NCI-H1105 treated with DMSO at 0.1 percent for 48 hours (cell line): ENCODE data around the gene MVP.
"Not testable (repeated sequence)": the region's sequence is repeated elsewhere in the genome, so short reads cannot be mapped to it uniquely, and the experiment has no call there.

ENCODE experiments used
- DNase-seq: peaks from one replicate; lab custom pipeline; 2025; lab: John Stamatoyannopoulos, UW

The MVP gene

DNA sequence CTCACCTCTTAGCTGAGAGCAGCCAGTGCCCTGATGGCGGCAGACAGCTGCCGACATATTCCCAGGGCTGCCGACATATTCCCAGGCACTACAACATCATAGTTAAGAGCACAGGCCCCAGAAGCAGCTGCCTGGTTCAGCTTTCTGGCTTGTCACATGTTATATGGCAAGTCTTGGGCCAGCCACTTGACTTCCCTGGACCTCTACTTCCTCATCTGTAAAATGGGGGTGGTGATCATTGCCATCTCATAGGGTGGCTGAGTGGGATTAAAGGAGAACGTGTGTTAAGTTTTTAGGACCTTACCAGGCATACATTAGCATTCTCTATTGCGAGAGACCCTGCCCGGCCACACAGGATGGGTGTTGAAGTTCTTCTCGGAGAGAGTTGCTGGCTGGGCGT lies 23.7 kb downstream of the MVP start:
- DNase-seq, result no peak

DNA sequence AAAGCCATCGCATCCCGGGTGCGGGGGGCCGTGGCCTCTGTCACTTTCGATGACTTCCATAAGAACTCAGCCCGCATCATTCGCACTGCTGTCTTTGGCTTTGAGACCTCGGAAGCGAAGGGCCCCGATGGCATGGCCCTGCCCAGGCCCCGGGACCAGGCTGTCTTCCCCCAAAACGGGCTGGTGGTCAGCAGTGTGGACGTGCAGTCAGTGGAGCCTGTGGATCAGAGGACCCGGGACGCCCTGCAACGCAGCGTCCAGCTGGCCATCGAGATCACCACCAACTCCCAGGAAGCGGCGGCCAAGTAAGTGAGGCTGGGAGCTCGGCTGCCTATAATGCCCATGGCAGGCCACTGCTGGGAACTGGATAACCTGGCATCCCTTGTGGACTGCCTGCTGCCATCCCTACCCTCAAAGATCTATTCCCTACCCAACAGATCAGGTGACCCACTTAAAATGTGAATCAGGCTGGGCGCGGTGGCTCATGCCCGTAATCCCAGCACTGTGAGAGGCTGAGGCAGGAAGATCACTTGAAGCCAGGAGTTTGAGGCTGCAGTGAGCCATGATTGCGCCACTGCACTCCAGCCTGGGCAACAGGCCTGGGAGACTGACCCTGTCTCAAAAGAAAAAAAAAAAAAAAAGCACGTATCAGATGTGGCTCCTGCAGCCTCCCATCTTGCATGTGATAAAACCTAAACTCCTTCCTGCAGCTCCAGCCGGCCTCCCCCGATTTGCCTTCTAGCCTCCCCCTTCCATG lies 24.5 kb downstream of the MVP start:
- no peak for DNase-seq

DNA sequence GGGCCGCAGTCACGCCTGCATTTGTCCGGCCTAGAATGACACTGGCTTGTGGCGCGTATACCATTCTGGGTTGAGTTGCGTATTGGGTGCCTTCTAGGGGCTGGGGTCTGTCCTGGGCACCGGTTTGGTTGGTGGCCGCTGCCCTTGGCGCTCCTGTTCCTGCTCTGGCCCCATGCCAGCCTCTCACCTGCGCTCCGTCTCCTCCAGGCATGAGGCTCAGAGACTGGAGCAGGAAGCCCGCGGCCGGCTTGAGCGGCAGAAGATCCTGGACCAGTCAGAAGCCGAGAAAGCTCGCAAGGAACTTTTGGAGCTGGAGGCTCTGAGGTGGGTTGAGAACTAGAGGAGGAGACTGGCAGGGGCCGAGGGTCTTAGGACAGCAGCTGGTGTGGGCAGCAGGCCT lies 25.4 kb downstream of the MVP start:
- DNase-seq, result no peak

DNA sequence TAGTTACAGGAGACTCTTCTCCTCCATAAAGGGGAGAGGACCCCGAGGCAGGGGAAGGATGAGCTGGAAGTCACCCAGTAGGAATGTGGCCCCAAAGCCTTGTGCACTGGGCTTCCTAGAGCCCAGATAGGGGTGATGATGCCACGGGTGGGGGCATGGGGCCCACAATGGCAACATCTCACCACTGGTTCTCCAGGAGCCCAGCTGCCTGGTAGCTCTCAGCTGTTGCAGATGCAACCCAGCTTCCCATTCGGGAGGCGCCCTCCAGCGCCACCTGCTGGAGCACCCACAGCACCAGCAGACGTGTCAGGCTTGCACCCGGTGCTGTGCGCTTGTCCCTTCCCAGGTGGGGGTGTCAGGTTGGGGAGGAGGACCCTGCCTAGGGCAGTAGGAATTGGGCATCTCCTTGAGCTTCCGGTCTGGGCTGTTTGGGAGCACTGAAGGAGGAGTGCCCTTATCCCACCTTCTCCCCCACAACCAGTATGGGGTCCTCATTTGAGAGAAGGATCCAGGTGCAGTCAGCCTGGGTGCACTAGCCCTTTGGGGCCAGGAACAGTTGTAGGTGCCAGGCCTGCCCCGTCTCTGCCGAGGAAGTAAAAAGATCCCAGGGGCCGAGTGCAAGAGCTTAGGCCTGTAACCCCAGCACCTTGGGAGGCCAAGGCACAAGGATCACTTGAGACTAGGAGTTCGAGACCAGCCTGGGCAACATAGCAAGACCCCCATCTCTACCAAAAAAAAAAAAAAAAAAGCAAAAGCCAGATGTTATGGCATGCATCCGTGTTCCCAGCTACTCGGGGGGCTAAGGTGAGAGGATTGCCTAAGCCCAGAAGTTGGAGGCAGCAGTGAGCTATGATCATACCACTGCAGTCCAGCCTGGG lies 28.4 kb downstream of the MVP start:
- DNase-seq, result peak; percentile 18

DNA sequence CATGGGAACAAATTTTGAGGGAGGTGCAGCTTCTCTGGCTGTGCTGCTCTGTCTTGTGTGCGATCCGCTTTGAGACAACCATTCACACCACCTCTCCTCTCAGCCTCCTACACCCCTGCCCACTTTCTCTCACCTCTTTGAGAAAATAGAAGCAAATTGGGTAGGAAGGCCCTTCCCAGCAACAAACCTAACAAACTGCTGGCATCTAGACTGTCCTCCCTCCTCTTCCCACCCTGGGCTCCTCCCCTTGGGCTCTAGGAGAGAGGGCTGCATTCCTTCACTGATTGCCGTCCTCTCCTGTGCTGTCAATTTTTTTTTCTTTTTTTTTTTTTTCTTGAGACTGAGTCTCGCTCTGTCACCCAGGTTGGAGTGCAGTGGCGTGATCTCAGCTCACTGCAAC lies 29.2 kb downstream of the MVP start:
- no peak for DNase-seq

DNA sequence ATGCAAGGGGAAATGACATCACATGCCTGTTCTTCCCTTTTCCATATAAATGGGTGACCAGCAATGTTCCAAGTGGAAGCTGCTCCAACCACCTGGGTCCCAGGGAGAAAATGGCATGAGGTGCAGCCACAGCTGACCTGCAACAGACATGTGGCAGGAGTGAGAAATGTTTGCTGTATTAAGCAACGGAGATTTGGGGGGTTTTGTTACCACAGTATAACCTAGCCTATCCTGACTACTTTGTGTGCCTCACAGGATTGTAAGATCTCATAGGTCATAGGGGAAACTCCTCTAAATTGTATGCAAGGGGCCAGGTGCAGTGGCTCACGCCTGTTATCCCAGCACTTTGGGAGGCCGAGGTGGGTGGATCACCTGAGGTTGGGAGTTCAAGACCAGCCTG lies 30.7 kb downstream of the MVP start:
- DNase-seq, result no peak

DNA sequence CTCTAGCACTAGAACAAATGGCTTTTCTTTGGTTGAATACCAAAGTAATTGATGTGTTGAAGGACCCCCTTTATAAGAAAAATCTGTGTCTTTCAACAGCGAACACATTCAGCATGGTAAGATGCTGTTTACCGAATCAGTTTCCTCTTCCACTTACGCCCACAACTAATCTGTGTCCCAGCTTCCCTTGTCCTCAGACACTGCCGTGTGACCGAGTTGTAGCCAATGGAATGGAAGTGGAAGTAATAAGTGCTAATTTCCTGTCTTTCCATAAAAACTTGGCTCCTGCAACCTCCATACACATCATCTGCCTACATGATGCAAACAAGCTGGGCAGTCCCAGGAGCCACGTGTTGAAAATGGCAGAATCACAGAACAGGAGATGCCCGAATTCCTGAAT lies 32.4 kb downstream of the MVP start:
- DNase-seq, result no peak

DNA sequence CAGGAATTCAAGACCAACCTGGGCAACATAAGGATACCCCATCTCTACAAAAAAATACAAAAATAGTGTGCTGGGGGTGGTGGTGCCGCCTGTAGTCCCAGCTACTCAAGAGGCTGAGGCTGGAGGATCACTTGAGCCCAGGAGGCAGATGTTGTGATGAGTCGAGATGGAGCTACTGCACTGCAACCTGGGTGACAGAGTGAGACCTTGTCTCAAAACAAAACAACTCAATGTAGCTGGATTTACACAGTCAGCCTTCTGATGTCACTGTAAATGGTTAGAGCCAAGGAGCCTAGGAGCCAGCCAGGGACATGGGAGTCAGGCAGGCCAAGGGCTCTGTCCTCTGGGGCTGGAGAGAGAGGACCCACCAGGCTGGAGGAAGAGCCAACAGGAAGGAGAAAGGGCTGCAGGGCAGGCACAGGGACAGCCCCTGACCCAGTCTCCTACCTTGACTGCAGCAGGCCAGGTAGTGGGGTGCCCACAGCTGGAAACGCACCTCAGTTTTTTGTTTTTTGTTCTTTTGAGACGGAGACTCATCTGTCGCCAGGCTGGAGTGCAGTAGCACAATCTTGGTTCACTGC lies 34.3 kb downstream of the MVP start:
- DNase-seq, result no peak

DNA sequence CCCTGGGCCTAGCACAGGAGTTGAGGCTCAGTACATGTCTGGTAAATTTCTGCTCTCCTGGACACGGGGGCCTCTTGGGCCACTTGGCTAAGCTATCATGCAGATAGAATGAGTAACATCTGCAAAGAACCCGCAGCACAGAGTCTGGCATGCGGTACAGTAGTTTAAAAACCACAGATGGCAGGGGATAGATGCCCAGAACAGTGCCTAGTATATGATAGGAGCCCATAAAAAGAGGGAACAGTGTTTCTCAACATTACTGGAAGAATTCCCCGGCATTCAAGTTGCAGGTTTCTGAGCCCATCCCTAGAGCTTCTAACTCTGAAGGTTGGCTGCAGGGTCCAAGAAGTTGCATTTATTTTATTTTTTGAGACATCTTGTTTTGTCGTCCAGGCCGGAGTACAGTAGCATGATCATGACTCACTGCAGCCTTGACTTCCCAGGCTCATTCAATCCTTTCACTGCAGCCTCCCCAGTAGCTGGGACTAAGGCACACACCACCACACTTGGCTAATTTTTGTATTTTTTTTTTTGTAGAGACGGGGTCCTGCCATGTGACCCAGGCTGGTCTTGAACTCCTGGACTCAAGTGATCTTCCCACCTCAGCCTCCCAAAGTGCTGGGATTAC lies 37.0 kb downstream of the MVP start:
- DNase-seq, result no peak

DNA sequence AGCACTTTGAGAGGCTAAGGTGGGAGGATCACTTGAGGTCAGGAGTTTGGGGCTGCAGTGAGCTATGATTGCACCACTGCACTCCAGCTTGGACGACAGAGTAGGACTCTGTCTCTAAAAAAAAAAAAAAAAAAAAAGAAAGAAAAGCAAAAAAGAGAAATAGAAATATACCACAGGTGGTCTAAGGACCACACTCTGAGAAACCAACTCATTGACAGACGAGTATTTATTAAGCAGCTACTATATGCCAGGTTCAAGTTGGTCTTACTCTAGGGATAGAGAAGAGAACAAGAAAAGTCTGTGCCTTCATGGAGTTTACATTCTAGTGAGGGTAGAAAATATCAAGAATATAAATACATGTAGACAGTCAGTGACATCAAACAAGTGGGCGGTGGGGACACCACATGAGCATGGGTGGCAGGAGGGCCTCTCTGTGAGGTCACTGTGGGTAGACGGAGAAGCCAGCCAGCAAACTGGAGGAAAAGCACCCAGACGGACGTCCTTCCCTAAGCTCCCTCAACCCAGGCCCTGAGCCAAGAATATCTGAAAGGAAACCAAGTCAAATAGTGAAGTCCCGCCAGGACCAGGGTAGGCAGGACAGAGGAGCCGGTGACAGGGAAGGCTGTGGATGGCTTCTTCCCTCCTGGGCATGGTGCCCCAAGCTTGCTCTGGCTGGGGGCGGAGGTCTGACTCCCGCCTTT lies 38.0 kb downstream of the MVP start:
- no peak for DNase-seq

DNA sequence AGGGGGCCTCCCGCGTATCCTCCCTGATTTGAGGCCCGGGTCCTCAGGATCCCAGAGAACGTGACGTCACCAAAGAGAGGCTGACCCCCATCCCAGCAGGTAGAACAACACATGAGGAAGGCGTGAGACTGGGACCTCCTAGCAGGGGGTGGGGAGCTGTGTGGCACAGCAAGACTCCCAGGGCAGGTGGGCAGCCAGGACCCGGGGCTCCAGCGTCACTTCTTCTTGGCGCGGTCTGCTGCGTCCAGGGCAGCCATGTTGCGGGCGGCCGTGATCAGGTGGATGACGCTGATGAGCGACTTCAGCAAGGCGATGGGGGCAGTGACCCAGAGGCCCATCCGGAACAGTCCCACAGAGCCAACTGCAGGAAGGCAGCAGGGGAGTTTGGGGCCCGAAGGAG lies 38.7 kb downstream of the MVP start:
- DNase-seq, result no peak

DNA sequence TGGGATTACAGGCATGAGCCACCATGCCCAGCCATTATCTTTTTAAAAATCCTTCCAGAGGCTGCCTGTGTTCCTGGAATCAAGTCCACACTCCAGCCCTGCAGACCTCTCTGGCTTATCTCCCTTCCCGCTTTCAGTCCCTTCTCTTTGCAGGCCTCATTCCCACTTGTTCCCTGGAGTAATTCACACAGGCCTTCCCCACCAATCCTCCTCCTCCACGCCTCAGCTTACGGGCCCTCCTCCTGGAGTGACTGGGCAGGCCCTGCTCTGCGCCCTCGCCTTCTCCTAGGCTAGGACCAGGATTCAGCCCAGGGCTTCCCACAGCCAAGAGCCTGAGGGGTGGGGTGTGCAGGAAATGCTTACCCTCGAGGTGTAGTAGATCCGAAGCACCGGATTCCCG lies 40.0 kb downstream of the MVP start:
- DNase-seq, result no peak

DNA sequence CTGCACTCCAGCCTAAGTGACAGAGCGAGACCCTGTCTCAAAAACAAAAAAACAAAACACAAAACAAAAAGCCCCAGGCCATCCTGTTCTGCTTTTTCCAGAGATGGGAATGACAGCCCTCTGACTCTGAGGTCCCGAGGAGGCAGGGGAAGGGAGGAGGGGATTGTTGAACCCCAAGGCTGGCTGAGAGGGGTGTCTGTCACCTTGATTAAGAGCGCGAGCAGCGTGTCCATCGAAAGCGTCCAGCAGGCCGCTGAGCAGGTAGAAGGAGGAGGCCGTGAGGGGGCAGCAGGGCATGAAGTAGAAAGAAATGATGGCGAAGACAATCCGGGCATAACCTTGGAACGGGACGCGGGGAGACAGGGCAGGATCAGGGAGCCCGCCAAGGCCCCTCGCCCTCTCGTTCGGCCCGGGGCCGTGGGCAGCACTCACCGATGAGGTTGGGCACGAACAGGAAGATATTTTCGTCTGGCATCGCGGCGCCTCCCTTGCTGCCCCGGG lies 42.2 kb downstream of the MVP start:
- peak; percentile 8 for DNase-seq

DNA sequence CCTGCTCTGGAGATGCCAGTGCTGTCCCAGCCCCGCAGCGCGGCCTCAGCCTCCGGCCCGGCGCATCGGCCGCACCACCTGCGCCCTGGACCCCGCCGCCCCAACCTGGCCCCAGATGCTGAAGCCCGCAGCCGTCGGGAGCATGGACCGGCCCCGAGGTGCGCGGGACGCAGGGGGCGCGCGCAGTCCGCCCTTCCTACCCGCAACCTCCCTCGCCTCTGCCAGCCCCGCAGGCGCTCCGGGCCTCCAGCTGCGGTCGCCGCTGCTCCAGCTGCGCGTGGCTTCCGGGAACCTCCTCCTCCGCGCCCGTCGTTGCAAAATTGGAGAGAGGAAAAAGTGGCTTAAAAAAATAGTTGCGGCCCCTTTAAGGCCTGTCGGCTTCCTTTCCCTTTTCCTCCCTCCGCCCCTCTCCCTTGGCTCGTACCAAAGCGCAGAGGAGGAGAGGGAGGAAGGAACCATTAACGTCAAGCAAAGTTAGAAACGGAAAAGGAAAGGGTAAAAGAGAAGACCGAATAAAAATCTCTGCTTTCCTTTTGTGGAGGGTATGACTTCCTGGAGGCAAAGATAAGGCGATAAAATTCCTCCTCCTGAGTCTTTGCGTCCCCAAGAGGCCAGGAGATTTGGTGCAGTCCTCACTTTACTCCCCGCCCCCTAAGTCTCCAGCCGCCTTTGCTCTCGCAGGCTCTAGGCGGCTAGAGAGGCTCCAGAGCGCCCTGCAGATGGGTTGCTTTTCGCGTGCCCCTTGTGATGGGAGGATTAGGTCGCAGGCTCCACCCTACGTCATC lies 42.8 kb downstream of the MVP start, which contains the start of gene CDIPT:
Gene CDIPT, minus strand, starts transcription at position 343 of the 785 bp plus-strand sequence. CDS start 369 bp downstream, outside the sequence.
- DNase-seq, result peak; percentile 91

DNA sequence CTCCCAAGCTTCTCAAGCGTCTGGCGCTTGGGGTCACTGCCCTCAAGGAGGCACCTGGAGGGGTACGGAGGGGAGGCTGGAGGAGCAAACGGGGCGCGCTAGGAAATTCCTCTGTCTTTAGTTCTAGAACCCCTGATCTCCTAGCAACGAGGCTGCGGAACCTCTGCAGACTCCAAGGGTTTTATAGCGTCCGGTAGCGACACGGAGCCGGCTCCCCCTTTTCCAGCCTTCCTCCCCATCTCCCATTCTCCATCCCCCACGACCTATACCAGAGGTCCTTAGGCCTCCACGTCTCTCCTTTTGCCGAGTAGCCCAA lies 43.4 kb downstream of the MVP start:
- DNase-seq, result no peak

DNA sequence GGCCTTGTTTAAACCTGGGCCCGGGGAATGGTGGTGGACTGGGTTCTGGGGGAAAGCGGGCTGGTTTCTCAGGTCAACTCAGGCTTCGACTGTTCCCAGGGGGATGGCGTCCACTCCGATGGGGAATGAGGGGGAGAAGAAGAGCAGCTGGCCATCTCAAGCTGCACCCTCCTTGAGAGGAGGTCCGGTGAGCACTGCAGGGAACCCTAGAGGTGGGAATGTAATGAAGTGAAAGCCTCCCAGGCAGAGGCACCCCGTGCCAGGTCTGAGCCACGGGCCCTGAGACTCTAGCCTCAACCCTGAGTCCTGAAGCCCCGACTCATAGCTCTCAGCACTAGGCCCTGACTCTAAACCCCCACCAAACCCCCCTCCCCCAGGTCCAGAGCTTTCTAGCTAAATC lies 43.9 kb downstream of the MVP start:
- DNase-seq, result no peak

DNA sequence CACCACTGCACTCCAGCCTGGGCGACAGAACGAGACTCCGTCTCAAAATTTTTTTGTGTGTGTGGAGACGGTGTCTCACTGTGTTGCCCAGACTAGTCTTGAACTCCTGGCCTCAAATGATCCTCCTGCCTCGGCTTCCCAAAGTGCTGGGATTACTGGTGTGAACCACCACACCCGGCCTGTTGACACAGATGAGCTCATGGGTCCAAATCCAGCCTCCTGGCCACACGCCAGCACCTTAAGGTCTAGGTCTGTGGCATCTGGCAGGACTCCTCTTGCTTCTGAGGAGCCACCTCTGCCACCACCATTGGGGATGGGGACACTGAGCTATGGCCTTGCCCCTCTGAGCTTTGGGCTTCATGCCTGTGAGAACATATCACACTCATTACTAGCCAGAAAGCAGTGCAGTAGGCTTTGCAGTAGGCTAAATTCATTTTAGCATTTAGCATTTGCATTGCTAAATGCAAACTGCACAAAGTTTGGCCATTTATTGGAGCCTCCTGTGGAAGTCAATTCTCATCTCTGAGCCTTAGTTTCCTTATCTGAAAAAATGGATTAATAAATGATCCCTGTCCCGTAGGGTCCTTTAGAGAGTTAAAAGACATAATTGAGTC lies 48.2 kb downstream of the MVP start:
- DNase-seq, result no peak

DNA sequence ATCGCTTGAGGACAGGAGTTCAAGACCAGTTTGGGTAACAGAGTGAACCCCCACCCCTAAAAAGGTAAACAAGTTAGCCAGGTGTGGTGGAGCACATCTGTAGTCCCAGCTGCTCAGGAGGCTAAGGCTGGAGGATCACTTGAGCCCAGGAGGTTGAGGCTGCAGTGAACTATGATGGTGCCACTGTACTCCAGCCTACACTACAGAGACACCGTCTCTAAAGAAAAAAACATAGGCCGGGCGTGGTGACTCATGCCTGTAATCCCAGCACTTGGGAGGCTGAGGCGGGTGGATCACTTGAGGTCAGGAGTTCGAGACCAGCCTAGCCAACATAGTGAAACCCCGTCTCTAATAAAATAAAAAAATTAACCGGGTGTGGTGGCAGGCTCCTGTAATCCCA lies 48.8 kb downstream of the MVP start:
- not testable (repeated sequence) for DNase-seq

DNA sequence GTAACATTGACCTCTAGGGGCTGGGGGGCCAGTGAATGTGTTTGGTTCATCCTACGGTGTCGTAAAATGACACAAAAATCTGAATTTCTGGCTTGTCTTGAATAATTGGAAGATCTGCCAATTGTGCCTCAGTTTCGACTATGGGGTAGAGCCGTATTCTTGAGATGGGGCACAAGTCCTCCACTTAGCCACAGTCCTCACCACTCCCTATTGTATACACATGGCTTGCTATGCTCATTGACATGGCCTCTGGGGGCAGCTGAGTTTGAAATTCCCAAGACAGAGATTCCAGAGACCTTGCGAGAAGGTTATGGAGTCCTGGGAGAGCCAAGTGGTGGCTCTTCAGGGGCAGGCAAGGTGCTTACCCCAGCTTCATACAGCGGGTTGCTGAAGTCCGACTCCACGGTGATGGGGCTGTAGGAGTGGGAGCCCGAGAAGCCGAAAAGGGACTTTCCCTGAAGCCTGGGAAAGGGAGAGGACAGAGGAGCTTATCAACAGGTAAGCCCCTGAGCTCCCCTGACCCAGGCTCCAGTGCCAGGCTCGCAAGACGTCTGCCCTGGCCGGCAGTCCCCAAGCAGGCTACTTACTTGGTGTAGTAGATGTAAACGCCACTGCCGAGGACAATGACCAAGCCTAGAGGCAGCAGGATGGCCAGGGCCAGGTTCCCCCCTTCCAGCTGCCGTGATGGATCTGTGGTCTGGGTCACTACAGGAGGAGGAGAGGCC lies 51.7 kb downstream of the MVP start:
- DNase-seq, result no peak

DNA sequence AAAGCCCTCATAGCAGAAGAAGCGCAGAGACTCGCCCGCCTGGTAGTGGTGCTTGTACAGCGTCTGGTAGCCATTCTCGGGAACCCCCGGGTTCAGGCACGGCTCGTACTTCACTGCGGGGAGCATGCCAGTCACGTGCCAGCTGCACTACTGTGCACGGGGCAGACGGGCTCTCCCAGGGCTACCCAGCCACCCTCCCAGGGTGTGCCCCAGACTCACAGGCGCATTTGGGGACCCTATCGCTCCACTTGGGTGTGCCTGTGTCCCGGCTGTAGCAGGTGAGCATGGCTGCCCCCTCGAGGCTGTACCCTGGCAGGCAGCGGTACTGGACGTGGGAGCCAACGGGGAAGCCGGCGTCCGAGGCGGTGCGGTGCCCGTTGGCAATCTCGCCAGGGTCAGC lies 53.1 kb downstream of the MVP start:
- DNase-seq, result no peak
